Colon (tissue), 2 donors: Measurements from ENCODE around the gene KCNT1.
"Not testable (repeated sequence)": the region's sequence is repeated elsewhere in the genome, so short reads cannot be mapped to it uniquely, and the experiment has no call there.

Experiments
- FAIRE-seq: peaks from 2 replicates; lab custom pipeline; 2012; peaks lifted over from hg19 to GRCh38; lab: Jason Lieb, UNC
- donor health status: control.
- donor health status: control.

KCNT1 gene

GRCh38 chr9:135701959-135702721, at the start of gene KCNT1:
Gene KCNT1, plus strand, starts transcription at chr9:135702185. Its CDS starts 74 bp downstream, at chr9:135702259.
- FAIRE-seq, result no peak

DNA sequence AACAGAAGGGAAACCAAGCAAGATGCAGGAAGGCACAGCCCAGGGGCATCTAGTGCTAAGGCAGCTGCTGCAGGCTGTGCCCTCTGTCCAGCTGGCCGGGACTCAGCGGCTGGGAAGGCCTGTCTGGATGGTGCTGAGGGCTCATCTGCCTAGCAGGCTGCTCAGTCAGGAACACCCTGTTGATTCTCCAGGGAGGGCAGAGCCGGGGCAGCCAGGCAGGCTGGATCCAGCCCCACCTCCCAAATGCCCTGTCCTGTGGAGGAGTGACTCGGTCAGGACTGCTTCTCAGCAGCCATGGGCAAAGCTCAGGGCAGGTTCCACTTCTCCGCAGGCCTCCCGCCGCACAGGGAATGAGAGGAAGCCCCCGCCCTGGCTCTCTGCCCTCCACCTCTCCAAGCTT, 46.7 kb upstream of the KCNT1 start:
- no peak for FAIRE-seq

- no peak for FAIRE-seq
Observed at GRCh38 chr9:135657416-135657815, 44.6 kb upstream of the KCNT1 start.

- FAIRE-seq, result no peak
Observed at GRCh38 chr9:135659252-135659651, 42.7 kb upstream of the KCNT1 start.

GRCh38 chr9:135660407-135660806, 41.6 kb upstream of the KCNT1 start:
- FAIRE-seq, result no peak

- FAIRE-seq, result no peak
Observed at GRCh38 chr9:135661816-135662560, 40.0 kb upstream of the KCNT1 start.

DNA sequence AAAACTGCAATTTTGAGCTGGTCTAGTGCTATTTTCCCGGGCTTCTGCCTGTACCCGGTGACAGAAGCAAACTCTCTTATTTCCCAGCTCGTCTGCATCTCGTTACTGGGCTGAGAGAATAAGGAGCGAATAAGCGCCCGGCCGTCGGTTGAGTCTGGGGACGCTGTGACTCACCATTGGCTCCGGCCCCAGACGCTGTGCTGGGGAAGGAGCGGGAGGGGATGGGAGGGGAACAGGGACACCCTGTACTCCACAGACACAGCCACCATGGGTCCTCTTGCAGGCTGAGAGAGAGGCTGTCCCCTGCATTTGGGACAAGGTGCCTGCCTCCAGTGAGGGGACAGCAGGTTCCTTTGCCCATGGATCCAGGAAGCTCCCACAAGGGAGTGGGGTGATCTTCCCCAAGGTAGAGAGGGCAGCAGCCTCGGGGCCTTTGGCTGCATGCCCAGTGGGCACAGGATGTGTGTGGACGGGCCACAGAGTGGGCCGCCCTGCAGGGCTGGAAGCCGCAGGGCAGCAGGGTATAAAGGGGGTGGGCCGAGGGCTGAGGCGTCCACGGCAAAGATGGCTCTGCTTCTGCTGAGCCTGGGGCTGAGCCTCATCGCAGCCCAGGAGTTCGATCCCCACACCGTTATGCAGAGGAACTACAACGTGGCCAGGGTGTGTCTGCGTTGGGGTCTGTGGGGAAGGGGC, 39.1 kb upstream of the KCNT1 start, which contains the start of gene LCN9:
LCN9 (plus strand) TSS at position 552 of the 693 bp plus-strand sequence; CDS start at position 565, 13 bp downstream.
- FAIRE-seq, result no peak

DNA sequence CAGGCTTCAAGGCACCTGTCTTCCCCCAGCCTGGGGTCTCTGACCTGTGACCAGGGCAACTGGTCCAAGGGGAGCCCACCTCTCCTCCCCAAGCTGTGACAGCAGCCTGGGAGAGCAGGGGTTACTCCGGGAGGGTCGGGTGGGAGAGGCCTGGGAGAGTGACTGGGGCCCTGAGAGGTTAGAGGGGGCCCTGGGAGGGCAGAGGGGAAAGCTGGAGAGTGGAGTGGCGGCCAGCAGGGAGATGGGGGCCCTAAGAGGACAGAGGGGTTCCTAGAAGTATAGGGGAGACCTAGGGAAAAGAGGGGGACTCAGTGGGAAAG, 38.6 kb upstream of the KCNT1 start:
- FAIRE-seq, result no peak

GRCh38 chr9:135663857-135664256, 38.1 kb upstream of the KCNT1 start:
- FAIRE-seq, result no peak

DNA sequence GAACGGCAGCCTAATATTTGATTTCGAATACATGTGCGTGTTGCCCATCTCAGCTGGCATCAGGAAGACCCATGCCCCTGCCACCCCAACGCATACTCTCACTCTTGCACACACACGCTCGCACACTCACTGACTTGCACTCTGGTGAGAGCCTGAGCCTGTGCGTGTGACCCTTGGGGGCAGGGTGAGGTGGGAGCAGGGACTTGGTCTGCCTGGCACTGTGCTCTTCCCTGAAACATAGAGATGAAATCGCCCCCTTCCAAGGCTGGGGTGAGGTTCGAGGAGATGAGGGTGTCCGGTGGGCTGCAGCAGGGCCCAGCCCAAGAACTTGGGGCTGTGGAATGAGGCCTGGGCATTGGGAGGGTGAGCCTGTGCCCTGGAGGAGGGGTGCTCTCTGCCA, 37.7 kb upstream of the KCNT1 start:
- FAIRE-seq, result no peak

GRCh38 chr9:135664801-135665794, 36.9 kb upstream of the KCNT1 start:
- FAIRE-seq, result no peak

GRCh38 chr9:135665795-135666189, 36.2 kb upstream of the KCNT1 start:
- FAIRE-seq, result no peak

- FAIRE-seq, result no peak
Observed at GRCh38 chr9:135666534-135667462, 35.2 kb upstream of the KCNT1 start.

DNA sequence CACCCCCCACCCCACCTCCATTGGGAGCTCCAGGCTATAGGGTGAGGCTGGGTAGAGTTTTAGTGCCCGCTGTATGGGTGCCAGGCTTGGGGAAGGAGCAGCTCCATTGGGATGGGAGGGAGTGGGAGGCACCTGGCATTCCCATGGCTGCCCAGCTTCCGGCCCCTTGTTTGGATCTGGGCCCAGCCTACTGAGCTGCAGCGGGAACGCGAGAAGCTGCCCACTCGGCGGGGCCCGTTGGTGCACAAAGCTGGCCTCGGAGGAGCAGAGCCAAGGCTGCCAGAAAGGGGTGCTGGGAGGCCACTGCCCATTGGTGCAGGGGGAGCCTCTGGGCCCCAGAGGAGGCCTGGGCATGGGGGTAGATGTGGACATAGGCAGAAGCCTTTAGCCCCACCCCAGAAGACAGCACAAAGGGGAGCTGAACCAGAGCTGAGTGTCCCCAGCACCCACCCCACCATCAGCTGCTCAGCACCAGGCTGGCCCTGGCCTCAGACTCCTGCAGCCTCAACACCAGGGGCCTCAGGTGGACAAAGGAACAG, 34.5 kb upstream of the KCNT1 start:
- FAIRE-seq, result no peak

DNA sequence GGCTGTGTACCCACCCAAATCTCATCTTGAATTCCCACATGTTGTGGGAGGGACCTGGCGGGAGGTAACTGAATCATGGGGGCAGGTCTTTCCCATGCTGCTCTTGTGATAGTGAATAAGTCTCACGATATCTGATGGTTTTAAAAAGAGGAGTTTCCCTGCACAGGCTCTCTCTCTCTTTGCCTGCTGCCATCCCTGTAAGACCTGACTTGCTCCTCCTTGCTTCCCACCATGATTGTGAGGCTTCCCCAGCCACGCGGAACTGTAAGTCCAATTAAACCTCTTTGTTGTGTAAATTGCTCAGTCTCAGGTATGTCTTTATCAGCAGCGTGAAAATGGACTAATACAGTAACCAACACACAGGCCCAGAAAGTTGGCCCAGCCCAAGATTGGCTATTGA, 33.0 kb upstream of the KCNT1 start:
- not testable (repeated sequence) for FAIRE-seq

DNA sequence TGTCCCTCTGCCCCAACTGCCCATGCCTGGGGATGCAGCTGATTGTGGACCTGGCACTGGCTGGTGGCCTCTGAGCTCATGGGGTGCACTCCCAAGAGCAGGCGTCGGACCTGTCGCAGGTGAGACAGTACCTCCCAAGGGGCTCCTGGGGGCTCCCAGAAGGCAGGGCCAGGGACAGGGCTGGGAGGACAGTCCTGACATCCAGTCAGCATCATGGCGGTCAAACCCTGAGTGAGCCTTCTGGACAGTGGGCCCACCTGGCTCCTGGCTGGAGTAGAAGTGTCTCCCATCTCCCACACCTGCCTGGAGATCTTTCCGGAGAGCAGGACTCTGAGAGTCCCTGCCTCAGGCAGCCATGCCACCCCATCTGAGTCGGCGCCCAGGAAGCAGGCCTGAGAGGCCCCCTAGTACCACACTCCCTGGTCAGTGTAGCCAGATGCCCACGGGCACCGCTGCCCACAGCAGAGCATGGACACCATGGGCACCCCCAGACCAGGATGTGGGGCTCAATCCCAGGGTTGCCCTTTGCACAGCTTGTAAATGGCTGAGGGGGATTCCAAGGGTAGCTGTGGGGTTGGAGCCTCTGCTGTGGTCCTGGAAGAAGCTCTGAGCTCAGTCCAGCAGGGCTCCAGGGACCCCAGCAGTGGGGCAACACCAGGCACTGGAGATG, 32.2 kb upstream of the KCNT1 start:
- FAIRE-seq, result no peak

GRCh38 chr9:135670721-135671590, 31.0 kb upstream of the KCNT1 start:
- FAIRE-seq, result no peak

DNA sequence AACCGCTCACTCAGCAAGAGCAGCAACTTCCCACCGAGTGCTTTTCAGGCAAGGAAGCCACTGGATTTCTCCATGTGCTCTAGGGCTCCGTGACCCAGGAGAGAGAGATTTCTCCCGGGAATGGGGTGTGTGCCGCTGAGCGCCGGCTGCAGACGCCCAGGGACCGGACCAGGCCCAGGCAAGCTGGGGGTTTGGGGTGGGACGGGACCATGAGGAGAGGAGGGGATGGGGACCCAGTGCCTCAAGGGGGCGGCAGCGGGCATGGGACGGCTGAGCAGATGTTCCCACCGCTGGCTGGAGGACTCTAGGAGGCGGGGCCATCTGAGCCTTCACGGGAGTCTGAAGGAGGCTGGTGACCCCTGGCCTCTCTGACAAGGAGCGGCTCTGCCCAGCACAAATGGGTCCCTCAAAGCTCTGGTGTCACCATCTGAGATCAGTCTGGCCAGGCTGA, 30.4 kb upstream of the KCNT1 start:
- no peak for FAIRE-seq

DNA sequence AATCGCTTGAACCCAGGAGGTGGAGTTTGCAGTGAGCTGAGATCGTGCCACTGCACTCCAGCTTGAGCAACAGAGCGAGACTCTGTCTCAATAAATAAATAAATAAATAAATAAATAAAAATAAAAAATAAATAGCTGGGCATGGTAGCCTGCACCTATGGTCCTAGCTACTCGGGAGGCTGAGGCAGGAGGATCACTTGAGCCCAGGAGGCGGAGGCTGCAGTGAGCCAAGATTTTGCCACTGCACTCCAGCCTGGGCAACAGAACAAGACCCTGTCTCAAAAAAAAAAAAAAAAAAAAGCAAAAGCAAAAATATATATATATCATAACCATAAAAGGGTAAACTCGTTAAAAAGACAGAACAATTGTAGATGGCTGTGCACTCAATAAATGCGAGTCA, 29.2 kb upstream of the KCNT1 start:
- not testable (repeated sequence) for FAIRE-seq
